WTC11 (cell line): Measurements from ENCODE around the gene GLI2.

Source experiments
- MXD4 ChIP-seq: fragments of 250-450 bp; sonication (Bioruptor Pico); IDR thresholded peaks from 2 replicates; pipeline ENCODE4 v1.8.0; 2021; ENCODE audit warnings: mild to moderate bottlenecking, moderate library complexity, borderline replicate concordance
- ZNF121 ChIP-seq: sonication (generic); formaldehyde crosslinking; IDR thresholded peaks from 2 replicates; pipeline ENCODE4 v1.8.0; 2023; ENCODE audit warnings: missing genetic modification reagents
- TF ChIP-seq, protein P1 (sequence below): sonication (generic); formaldehyde crosslinking; IDR thresholded peaks from 2 replicates; pipeline ENCODE4 v1.8.1; 2022; ENCODE audit warnings: low read depth, missing genetic modification reagents, borderline replicate concordance

DNA sequence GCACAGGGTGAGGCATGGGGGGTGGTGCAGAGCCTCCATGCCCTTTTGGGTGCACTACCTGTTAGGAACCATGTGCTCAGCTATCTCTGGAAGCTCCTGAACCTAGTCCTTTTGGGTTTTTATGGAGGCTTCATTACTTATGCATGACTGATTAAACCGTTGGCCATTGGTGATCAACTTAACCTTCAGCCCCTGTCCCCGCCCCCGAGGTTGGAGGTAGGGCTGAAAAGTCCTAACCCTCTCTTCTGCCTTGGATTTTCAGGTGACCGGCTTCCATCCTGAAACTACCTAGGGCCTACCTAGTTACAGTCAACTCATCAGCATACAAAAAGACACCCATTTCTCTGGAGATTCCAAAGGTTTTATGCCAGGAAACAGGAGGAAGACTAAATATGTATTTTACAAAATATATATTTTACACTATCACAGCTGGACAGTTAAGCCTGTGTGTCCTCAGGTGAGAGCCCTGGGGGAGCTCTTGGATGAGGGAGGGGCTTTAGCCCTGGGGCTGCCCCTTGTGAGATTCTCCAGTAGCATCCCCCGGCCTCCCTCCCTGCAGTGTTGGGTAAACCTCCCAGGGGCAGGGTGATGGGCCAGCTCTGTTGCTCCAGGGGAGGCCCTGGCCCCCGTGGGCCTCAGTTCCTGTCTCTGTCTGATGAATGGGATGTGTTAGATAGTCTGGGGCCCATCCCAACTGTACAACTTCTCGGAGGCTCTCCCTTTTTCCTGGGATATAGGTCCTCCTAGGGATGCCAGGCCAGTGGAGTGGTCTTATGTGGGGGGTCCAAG is 24.1 kb downstream of the GLI2 start:
- TF ChIP-seq, protein P1, sequence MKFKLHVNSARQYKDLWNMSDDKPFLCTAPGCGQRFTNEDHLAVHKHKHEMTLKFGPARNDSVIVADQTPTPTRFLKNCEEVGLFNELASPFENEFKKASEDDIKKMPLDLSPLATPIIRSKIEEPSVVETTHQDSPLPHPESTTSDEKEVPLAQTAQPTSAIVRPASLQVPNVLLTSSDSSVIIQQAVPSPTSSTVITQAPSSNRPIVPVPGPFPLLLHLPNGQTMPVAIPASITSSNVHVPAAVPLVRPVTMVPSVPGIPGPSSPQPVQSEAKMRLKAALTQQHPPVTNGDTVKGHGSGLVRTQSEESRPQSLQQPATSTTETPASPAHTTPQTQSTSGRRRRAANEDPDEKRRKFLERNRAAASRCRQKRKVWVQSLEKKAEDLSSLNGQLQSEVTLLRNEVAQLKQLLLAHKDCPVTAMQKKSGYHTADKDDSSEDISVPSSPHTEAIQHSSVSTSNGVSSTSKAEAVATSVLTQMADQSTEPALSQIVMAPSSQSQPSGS: no peak
- TF ChIP-seq MXD4 (CRISPR knock-in tag): no peak
- TF ChIP-seq ZNF121 (CRISPR knock-in tag): no peak
